Erythroblast (primary cell): Measurements from ENCODE around the gene ZBTB20.

Source experiments
- GATA1 ChIP-seq: IDR thresholded peaks from 2 replicates; pipeline ENCODE4 v1.6.1; 2011; ENCODE audit warnings: low read depth, mild to moderate bottlenecking, control low read depth, low read length, moderate library complexity
- POLR2A ChIP-seq: IDR thresholded peaks from 2 replicates; pipeline ENCODE4 v1.6.1; 2011; ENCODE audit warnings: mild to moderate bottlenecking, low read length

GRCh38 chr3:115072265-115073021 lies 74.6 kb downstream of the ZBTB20 start:
- TF ChIP-seq GATA1 (no peak), POLR2A (no peak)
